Activated CD4-positive, alpha-beta T cell treated with anti-CD3 and anti-CD28 coated beads, Interleukin-2, amount 10 ng/mL, durations not matched to agents 24 days and 14 days (primary cell): ENCODE data around the gene NRIP2. TPM values are rescaled to one million over a fixed set of nuclear protein-coding genes. Genes with fewer than 3 reads are reported as not detected.
"Not testable (repeated sequence)": the region's sequence is repeated elsewhere in the genome, so short reads cannot be mapped to it uniquely, and the experiment has no call there.

ENCODE experiments used
- DNase-seq: peaks from one replicate; pipeline ENCODE4 v3.0.0; 2022
- H3K27ac Mint-ChIP-seq: one replicate; pipeline ENCODE4 v1.8.0; 2022; ENCODE audit warnings: mild to moderate bottlenecking, mixed read lengths
- H3K27me3 Mint-ChIP-seq: one replicate; pipeline ENCODE4 v1.8.0; 2022; ENCODE audit warnings: mixed read lengths
- H3K36me3 Mint-ChIP-seq: one replicate; pipeline ENCODE4 v1.8.0; 2022; ENCODE audit warnings: low read depth, mild to moderate bottlenecking, mixed read lengths
- H3K4me1 Mint-ChIP-seq: one replicate; pipeline ENCODE4 v1.8.0; 2021; ENCODE audit warnings: mixed read lengths
- H3K4me3 Mint-ChIP-seq: one replicate; pipeline ENCODE4 v1.8.0; 2022; ENCODE audit warnings: mild to moderate bottlenecking, moderate library complexity, mixed read lengths
- H3K9me3 Mint-ChIP-seq: one replicate; pipeline ENCODE4 v1.8.0; 2021; ENCODE audit warnings: mixed read lengths
- intact Hi-C: fragments of 100-400 bp; cut with micrococcal nuclease; formaldehyde crosslinking; loops from one replicate; pipeline ENCODE4 v1.15.1; 2023
- total RNA-seq: library from RNA; stranded (reverse); gene quantifications from 2 replicates; pipeline ENCODE4 v1.2.3, GENCODE V29; 2022

NRIP2 gene
- total RNA-seq, result not detected in 2 replicates

- Mint-ChIP-seq H3K27ac (no peak within 1 kb of the TSS), H3K36me3 (peaks cover 23% of the 10 kb centered on the region), H3K9me3 (no peaks in the 10 kb centered on the region), H3K27me3 (no peaks in the 10 kb centered on the region), H3K4me1 (peaks cover 4% of the 10 kb centered on the region), H3K4me3 (no peak within 1 kb of the TSS)
- DNase-seq, result no peak
- intact Hi-C loops, result no loop called here
These were observed at the start of gene NRIP2 for GRCh38 chr12:2834581-2835491. NRIP2 (minus strand) TSS chr12:2835035; CDS start chr12:2834983, 52 bp downstream.

- intact Hi-C loops, result loop anchor here (5.0 kb wide), 1 partner anchor 188 kb away; no protein-coding TSS in a partner anchor
- H3K27ac Mint-ChIP-seq, result peak overlapping the region; percentile 78
- no peaks in the 10 kb centered on the region for H3K9me3 Mint-ChIP-seq
- H3K4me1 Mint-ChIP-seq, result peaks cover 50% of the 10 kb centered on the region
- peaks cover 37% of the 10 kb centered on the region for H3K36me3 Mint-ChIP-seq
- H3K4me3 Mint-ChIP-seq, result peak overlapping the region; percentile 87
- peak; percentile 70 for DNase-seq
- no peaks in the 10 kb centered on the region for H3K27me3 Mint-ChIP-seq
These were observed 45.0 kb upstream of the NRIP2 start for GRCh38 chr12:2879853-2880252.

GRCh38 chr12:2877953-2878732 is 43.3 kb upstream of the NRIP2 start:
- no peak for DNase-seq
- H3K27ac Mint-ChIP-seq, result peak overlapping the region; percentile 98
- H3K4me1 Mint-ChIP-seq, result peaks cover 49% of the 10 kb centered on the region
- peaks cover 43% of the 10 kb centered on the region for H3K36me3 Mint-ChIP-seq
- H3K27me3 Mint-ChIP-seq, result no peaks in the 10 kb centered on the region
- H3K4me3 Mint-ChIP-seq, result peak overlapping the region; percentile 87
- H3K9me3 Mint-ChIP-seq, result no peaks in the 10 kb centered on the region
- intact Hi-C loops, result loop anchor here (1.0 to 5.0 kb wide), 2 partner anchors 12 to 186 kb away; partner anchors contain the start of gene TULP3

- intact Hi-C loops, result loop anchor here (1.0 to 5.0 kb wide), 2 partner anchors 13 to 185 kb away; partner anchors contain the start of gene TULP3
- H3K27ac Mint-ChIP-seq, result peak within 1 kb of the TSS; percentile 98
- peaks cover 47% of the 10 kb centered on the region for H3K36me3 Mint-ChIP-seq
- peaks cover 44% of the 10 kb centered on the region for H3K4me1 Mint-ChIP-seq
- no peaks in the 10 kb centered on the region for H3K27me3 Mint-ChIP-seq
- peak within 1 kb of the TSS; percentile 87 for H3K4me3 Mint-ChIP-seq
- no peaks in the 10 kb centered on the region for H3K9me3 Mint-ChIP-seq
- peak; percentile 97 for DNase-seq
These were observed 42.5 kb upstream of the NRIP2 start, which contains the start of the genes FOXM1 and RHNO1 for GRCh38 chr12:2877047-2877952. FOXM1 (minus strand) TSS chr12:2877174; CDS start chr12:2874478, 2,696 bp downstream. RHNO1 (plus strand) TSS chr12:2877223; CDS start chr12:2885367, 8,144 bp downstream.

- Mint-ChIP-seq H3K27ac (peak overlapping the region; percentile 88), H3K4me3 (peak overlapping the region; percentile 87), H3K36me3 (peaks cover 50% of the 10 kb centered on the region), H3K27me3 (no peaks in the 10 kb centered on the region), H3K9me3 (no peaks in the 10 kb centered on the region), H3K4me1 (peaks cover 43% of the 10 kb centered on the region)
- peak; percentile 78 for DNase-seq
- intact Hi-C loops, result loop anchor here (1.0 to 5.0 kb wide), 4 partner anchors 8 to 184 kb away; partner anchors contain the start of genes ITFG2 and TULP3
These were observed 41.7 kb upstream of the NRIP2 start for GRCh38 chr12:2876431-2877046.

GRCh38 chr12:2868986-2869632 is 34.3 kb upstream of the NRIP2 start:
- H3K4me1 Mint-ChIP-seq, result peaks cover 19% of the 10 kb centered on the region
- not testable (repeated sequence) for H3K9me3 Mint-ChIP-seq, DNase-seq, H3K4me3 Mint-ChIP-seq, H3K27me3 Mint-ChIP-seq
- peak overlapping the region; percentile 94 for H3K27ac Mint-ChIP-seq
- H3K36me3 Mint-ChIP-seq, result peaks cover 56% of the 10 kb centered on the region
- intact Hi-C loops, result loop anchor here (1.0 to 2.0 kb wide), 3 partner anchors 7 to 56 kb away; partner anchors contain the start of genes ITFG2 and TULP3

- Mint-ChIP-seq H3K9me3 (no peaks in the 10 kb centered on the region), H3K4me1 (peaks cover 13% of the 10 kb centered on the region), H3K36me3 (peaks cover 66% of the 10 kb centered on the region), H3K4me3 (no peak overlapping the region), H3K27me3 (no peaks in the 10 kb centered on the region), H3K27ac (no peak overlapping the region)
- no peak for DNase-seq
- intact Hi-C loops, result no loop called here
These were observed 29.4 kb upstream of the NRIP2 start for GRCh38 chr12:2864198-2864597.

- H3K27ac Mint-ChIP-seq, intact Hi-C loops, DNase-seq, H3K4me1 Mint-ChIP-seq, H3K27me3 Mint-ChIP-seq, H3K9me3 Mint-ChIP-seq, H3K4me3 Mint-ChIP-seq: not testable (repeated sequence)
- peaks cover 66% of the 10 kb centered on the region for H3K36me3 Mint-ChIP-seq
These were observed 28.6 kb upstream of the NRIP2 start for GRCh38 chr12:2863402-2863801.

- no peak for DNase-seq
- Mint-ChIP-seq H3K27me3 (no peaks in the 10 kb centered on the region), H3K27ac (no peak overlapping the region), H3K4me3 (no peak overlapping the region), H3K9me3 (no peaks in the 10 kb centered on the region), H3K36me3 (peaks cover 65% of the 10 kb centered on the region), H3K4me1 (peaks cover 4% of the 10 kb centered on the region)
- intact Hi-C loops, result no loop called here
These were observed 28.0 kb upstream of the NRIP2 start for GRCh38 chr12:2862876-2863275.

GRCh38 chr12:2860170-2860569 is 25.3 kb upstream of the NRIP2 start:
- Mint-ChIP-seq H3K27me3 (no peaks in the 10 kb centered on the region), H3K27ac (no peak overlapping the region), H3K4me1 (no peaks in the 10 kb centered on the region), H3K36me3 (peaks cover 50% of the 10 kb centered on the region), H3K9me3 (no peaks in the 10 kb centered on the region), H3K4me3 (no peak overlapping the region)
- no peak for DNase-seq
- intact Hi-C loops, result no loop called here

GRCh38 chr12:2858944-2859421 is 24.1 kb upstream of the NRIP2 start:
- Mint-ChIP-seq H3K9me3 (no peaks in the 10 kb centered on the region), H3K4me3 (no peak overlapping the region), H3K4me1 (no peaks in the 10 kb centered on the region), H3K36me3 (peaks cover 40% of the 10 kb centered on the region), H3K27ac (no peak overlapping the region), H3K27me3 (no peaks in the 10 kb centered on the region)
- intact Hi-C loops, result no loop called here
- DNase-seq, result no peak

GRCh38 chr12:2858334-2858733 is 23.5 kb upstream of the NRIP2 start:
- DNase-seq, result no peak
- Mint-ChIP-seq H3K4me3 (no peak overlapping the region), H3K36me3 (peaks cover 39% of the 10 kb centered on the region), H3K27ac (no peak overlapping the region), H3K9me3 (no peaks in the 10 kb centered on the region), H3K27me3 (no peaks in the 10 kb centered on the region), H3K4me1 (peaks cover 3% of the 10 kb centered on the region)
- intact Hi-C loops, result no loop called here
